ENCODE data around the gene TRAF3IP3.

DNA sequence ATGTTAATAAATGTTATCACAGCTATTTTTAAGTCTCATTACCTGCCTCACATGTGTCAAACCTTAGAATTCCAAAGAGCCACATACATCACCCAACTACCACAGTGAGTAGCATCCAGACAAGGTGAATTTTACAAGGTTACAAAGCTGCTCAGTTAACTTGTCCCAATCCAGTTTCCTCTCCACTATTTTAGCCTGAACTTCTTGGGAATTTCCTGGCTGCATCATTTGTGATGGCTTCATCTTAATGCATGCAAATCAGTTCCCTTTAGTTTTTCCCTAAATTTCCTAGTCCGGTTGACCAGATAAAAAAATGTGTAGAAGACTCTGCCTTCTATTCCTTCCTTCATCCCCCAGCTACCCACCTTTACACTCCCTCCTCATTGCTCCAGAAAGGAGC is 597 bp upstream of the TRAF3IP3 start:
- TF ChIP-seq POLR2A (IDR thresholded peaks at IDR 0.05; ENCODE audit: low read depth, low read length) = no peak
- TF ChIP-seq, protein P1, sequence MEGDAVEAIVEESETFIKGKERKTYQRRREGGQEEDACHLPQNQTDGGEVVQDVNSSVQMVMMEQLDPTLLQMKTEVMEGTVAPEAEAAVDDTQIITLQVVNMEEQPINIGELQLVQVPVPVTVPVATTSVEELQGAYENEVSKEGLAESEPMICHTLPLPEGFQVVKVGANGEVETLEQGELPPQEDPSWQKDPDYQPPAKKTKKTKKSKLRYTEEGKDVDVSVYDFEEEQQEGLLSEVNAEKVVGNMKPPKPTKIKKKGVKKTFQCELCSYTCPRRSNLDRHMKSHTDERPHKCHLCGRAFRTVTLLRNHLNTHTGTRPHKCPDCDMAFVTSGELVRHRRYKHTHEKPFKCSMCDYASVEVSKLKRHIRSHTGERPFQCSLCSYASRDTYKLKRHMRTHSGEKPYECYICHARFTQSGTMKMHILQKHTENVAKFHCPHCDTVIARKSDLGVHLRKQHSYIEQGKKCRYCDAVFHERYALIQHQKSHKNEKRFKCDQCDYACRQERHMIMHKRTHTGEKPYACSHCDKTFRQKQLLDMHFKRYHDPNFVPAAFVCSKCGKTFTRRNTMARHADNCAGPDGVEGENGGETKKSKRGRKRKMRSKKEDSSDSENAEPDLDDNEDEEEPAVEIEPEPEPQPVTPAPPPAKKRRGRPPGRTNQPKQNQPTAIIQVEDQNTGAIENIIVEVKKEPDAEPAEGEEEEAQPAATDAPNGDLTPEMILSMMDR (IDR thresholded peaks at IDR 0.05; ENCODE audit: extremely low read depth in 1 of 2, insufficient read depth in 1 of 2, low read depth in 1 of 2, low read length in 2 of 2) = no peak
- TF ChIP-seq EZH2 (IDR thresholded peaks at IDR 0.05; ENCODE audit: borderline replicate concordance, low read depth, low read length, severe bottlenecking) = no peak
